SKM-1 (cell line): ENCODE results near the gene MPDU1.

Source experiments
- DNase-seq: peaks from one replicate; lab custom pipeline; 2025; ENCODE audit not compliant: unreplicated experiment; lab: John Stamatoyannopoulos, UW

MPDU1 gene

DNA sequence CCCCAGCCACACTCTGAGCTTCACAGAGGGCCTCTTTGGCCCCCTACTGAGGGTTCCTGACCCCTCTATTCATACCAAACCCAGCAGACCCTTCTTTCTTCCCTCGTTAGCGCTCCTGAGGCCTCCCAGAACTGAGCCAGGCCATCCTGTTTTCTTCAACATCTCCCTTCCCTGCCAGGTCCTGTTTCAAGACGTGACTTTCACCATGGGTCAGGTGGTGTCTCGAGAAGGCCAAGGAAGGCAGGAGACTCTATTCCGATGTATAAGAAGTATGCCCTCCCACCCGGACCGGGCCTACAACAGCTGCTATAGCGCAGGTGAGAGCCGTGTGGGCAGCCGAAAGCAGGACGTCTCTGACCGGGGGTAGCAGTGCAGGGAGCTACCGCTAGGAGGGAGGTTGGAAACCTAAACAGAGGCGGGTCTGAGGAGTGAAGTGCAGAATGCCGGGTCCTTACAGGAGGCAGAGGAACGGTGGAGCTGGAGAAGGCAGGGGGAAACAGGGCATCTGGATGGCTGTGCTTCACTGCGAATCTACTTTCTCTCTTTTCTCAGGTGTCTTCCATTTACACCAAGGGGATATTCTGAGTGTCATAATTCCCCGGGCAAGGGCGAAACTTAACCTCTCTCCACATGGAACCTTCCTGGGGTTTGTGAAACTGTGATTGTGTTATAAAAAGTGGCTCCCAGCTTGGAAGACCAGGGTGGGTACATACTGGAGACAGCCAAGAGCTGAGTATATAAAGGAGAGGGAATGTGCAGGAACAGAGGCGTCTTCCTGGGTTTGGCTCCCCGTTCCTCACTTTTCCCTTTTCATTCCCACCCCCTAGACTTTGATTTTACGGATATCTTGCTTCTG lies 23.3 kb upstream of the MPDU1 start:
- peak; percentile 31 for DNase-seq

DNA sequence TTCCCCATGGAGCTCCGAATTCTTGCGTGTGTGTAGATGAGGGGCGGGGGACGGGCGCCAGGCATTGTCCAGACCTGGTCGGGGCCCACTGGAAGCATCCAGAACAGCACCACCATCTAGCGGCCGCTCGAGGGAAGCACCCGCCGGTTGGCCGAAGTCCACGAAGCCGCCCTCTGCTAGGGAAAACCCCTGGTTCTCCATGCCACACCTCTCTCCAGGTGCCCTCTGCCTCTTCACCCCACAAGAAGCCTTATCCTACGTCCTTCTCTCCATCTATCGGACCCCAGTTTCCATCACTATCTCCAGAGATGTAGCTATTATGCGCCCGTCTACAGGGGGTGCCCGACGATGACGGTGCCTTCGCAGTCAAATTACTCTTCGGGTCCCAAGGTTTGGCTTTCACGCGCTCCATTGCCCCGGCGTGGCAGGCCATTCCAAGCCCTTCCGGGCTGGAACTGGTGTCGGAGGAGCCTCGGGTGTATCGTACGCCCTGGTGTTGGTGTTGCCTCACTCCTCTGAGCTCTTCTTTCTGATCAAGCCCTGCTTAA lies 22.6 kb upstream of the MPDU1 start:
- peak; percentile 31 for DNase-seq

DNA sequence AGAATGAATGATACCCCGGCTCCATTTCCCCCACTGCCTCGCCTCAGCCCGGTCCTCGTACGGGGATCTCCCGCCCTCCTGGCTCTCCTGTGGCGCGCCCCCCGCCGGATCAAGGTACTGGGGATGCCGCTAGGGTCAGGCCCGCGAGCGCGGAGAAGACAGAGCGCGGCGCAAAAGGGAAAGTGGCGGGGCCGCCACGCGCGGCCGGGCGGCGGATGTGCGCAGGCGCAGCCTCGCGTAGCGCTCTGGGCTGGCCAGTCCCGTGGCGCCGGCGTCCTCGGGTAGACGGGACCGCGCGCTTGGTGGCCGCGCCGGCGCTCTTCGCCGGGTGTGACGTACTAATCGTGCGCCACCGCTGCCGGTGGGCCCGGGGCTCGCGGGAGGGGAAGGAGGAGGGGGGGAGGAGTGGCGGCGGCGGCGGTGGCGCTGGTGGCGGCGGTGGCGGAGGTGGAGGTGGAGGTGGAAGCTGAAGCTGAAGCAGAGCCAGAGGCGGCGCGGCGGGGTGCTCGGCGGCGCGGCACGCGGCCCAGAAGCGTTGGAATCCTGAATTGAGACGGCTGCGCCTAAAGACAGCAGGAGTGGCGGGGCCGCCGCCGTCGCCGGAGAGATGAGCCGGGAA lies 22.0 kb upstream of the MPDU1 start, which contains the start of gene SENP3:
TSS of gene SENP3 (plus strand) at position 331 of the 619 bp plus-strand sequence. CDS start 1,158 bp downstream, outside the sequence.
- DNase-seq, result peak; percentile 4

DNA sequence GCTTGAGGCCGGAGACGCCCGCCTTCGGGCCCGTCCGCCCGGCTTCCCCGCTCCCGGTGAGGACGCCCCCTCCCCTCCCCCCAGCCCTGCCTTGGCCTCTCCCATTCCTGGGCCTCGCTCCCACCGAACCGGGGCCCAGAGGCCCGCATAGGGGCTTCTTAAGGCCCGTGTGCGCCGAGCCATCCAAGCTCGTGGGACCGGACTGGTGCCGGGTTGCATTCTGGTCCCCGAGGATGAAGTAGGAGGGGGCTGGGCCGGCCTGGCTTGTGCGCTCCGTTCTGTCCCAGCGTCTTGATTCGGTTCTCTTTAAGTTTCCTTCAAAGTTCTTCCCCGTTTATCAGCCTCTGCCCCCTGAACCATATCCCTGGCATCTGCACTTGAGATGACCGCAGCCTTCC lies 21.4 kb upstream of the MPDU1 start:
- DNase-seq, result no peak

DNA sequence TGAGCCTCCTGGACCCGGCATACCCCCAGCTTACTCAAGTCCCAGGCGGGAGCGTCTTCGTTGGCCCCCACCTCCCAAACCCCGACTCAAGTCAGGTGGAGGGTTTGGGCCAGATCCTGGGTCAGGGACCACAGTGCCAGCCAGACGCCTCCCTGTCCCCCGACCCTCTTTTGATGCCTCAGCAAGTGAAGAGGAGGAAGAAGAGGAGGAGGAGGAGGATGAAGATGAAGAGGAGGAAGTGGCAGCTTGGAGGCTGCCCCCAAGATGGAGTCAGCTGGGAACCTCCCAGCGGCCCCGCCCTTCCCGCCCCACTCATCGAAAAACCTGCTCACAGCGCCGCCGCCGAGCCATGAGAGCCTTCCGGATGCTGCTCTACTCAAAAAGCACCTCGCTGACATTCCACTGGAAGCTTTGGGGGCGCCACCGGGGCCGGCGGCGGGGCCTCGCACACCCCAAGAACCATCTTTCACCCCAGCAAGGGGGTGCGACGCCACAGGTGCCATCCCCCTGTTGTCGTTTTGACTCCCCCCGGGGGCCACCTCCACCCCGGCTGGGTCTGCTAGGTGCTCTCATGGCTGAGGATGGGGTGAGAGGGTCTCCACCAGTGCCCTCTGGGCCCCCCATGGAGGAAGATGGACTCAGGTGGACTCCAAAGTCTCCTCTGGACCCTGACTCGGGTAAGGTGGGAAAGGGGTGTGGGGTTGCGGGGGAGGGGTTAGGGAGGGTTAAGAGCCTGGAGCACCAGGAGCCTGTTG lies 20.4 kb upstream of the MPDU1 start:
- DNase-seq, result no peak

DNA sequence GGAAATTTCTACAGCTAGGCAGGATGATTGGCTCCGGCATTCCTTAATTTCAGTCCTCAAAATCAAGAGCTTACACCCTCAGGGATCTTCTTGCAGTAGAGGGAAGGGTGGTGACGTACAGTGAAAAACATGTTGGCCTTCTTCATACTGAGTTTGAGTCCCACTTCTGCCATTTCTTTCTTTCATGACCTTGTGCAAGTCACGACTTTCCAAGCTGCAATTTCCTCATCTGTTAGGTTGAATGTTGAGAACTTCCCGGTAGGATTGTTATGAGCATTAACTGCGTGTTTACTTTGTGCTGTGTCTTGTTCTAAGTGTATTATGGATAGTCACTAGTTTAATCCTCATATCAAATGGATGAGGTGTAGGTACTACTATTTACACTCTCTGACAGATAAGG lies 14.1 kb upstream of the MPDU1 start:
- DNase-seq, result no peak

DNA sequence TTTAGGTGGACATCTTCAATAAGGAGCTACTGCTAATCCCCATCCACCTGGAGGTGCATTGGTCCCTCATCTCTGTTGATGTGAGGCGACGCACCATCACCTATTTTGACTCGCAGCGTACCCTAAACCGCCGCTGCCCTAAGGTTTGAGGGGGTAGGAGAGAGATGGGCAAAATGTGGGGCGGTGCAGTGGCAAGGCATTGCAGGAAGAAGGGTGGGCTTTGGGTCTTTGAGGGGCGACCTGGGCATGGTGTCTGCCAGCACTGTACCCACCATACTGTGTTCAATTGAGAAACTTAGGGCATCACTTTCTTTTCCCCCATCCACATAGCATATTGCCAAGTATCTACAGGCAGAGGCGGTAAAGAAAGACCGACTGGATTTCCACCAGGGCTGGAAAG lies 13.3 kb upstream of the MPDU1 start:
- DNase-seq, result no peak

DNA sequence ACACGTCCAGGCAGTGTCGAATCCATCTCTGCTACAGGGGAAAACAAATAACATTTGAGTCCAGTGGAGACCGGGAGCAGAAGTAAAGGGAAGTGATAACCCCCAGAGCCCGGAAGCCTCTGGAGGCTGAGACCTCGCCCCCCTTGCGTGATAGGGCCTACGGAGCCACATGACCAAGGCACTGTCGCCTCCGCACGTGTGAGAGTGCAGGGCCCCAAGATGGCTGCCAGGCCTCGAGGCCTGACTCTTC lies 11.4 kb upstream of the MPDU1 start:
- peak; percentile 91 for DNase-seq

DNA sequence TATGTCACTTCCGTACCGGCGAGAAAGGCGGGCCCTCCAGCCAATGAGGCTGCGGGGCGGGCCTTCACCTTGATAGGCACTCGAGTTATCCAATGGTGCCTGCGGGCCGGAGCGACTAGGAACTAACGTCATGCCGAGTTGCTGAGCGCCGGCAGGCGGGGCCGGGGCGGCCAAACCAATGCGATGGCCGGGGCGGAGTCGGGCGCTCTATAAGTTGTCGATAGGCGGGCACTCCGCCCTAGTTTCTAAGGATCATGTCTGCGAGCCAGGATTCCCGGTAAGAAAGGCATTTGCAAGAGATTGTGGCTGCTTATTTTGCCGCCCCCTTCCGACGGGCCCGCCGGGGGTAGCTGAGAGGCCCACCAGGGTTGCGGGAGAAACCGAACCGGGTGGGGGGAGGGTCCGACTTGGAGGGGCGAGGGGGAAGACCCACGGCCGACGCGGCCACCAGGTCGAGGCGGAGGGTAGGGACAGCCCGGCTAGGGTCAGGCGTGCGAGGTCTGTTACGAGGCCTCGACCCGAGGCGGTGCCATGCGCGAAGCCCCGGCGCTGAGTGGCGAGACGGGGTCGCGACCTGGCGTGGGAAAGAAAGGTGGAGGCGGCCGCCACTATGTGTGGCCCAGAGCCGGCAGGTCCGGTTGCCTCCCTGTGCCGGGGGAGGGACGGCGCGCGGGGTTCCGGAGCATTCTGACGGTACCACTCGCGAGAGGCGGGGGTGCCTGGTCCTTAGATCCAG lies 10.9 kb upstream of the MPDU1 start:
- peak; percentile 91 for DNase-seq

DNA sequence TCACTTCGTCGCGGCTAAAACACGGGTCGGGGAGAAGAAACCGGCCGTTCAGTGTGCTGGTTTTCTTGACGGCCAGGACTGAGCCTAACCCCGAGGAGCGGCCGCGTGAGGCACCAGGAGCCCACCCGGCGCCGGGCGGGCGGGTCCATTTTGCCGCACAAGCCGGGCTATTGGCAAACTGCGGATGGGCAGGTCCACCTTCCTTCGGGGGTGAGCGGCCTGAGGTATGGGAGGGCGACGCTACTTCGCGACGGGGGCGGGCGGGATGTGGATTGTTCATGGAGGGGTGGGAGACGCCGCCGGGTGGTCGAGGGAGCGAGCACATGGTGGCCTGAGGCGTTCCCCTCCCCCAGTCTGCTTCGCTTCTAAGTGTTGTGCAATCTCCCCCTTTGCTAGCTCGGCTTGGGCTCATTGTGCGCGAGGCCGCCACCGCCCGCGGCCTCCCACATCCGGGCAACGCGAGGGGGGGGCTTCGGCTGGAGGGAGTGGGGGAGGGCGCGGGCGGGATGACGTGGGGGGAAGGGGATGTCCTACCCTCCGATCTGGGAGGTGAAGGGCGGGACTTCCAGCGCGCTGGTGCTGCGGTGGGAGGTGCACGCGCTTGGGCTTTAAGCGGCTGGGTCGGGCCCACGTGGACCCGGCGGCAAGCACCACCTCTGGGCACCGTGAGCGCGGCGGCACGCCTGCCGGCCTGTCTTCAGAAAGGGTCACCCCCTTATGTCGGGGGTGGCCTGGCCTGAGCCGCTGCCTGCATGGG lies 10.2 kb upstream of the MPDU1 start:
- DNase-seq, result peak; percentile 30

DNA sequence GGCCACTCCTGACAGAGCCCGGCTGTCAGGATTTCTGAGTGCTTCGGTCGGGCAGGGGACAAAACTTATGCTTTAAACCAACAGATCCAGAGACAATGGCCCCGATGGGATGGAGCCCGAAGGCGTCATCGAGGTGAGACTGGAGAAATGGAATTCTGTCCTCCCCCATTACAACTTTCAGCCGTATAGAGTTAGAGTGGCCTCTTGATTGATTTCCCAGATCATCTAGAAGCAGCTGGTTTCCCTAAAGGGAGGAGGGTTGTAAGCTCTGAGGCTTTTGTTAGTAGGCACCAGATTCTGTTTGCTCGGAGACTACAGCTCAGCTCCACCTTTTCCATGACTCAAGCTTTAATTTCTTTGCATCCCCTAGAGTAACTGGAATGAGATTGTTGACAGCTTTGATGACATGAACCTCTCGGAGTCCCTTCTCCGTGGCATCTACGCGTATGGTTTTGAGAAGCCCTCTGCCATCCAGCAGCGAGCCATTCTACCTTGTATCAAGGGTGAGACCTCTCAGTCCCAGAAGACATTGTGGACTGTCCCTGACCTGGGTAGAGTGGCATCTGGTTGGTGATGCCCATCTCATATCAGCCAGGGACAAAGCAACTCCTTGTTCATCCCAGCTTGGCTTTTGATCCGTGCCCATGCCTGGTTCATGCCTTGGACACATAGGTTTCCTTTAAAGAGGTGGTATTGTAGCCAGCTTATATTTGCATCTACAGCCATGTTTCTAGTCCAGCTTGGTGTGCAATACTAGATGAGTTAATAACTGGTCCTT lies 9.3 kb upstream of the MPDU1 start:
- no peak for DNase-seq

DNA sequence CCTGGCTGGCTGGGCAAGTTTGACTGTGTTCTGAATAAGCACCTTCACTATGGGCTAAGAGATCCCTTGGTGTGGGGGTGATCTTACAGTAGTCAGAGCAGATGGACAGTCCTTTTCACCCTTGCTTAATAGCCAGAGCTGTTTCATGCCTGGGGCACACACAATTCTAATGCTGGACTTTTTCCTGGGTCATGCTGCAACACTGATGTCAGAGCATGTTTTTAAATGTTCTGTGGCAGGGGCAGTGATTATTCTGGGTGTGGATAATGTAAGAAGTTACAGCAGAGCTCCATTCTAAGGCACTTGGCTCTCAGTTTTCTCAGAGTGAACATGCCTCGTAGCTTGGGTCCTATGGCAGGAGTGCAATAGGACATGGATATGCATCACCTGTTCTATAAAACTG lies 8.2 kb upstream of the MPDU1 start:
- DNase-seq, result no peak

DNA sequence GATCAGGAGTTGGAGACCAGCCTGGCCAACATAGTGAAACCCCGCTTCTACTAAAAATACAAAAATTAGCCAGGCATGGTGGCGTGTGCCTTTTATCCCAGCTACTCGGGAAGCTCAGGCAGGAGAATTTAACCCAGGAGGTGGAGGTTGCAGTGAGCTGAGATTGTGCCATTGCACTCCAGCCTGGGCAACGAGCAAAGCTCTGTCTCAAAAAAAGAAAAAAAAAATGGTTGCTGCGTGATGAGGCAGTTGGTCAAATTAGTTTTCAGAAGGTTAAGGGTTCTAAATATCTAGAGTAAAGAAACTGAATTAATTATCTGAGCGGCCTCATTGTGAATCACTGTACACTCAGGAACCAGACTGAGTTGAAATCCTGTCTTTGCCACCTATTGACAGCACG lies 7.7 kb upstream of the MPDU1 start:
- no peak for DNase-seq

DNA sequence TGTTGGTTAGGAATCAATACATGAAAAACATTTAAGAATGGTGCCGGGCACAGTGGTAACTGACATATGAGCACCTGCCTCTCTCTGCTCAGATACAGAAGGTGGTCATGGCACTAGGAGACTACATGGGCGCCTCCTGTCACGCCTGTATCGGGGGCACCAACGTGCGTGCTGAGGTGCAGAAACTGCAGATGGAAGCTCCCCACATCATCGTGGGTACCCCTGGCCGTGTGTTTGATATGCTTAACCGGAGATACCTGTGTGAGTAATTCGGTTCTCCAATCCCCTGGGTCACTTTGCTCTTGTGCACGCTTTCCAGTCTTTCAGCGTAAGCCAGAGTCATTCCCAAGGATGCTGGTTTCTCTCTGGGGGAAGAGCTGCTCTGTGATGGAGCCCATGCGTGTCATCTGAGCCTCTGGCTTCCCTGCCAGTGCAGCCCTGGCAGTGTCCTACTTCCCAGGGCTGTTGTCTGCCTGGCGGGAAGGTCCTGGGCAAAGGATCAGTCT lies 7.2 kb upstream of the MPDU1 start:
- no peak for DNase-seq

DNA sequence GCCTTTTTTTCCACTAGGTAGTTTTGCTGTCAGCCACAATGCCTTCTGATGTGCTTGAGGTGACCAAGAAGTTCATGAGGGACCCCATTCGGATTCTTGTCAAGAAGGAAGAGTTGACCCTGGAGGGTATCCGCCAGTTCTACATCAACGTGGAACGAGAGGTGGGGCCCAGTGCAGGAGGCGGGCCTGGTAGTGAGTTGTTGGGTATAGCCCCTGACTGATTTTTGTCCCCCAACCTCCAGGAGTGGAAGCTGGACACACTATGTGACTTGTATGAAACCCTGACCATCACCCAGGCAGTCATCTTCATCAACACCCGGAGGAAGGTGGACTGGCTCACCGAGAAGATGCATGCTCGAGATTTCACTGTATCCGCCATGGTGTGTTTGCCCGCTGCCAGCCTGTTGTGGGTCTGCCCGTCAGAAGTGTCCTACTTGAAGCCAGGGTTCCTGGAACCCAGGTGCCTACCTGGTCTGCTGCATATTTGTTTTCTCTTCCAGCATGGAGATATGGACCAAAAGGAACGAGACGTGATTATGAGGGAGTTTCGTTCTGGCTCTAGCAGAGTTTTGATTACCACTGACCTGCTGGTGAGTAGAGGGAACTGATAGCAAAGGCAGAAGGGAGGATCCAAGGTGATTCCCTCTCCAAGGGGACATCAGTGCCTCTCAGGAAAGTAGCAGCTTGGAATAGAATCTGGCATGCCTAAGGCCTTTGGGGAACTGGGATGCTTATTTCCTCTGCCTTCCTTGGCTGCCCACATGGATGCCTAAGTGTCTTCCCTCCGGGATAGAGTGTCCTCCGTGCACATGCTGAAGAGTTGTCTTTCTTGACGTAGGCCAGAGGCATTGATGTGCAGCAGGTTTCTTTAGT lies 6.1 kb upstream of the MPDU1 start:
- no peak for DNase-seq

DNA sequence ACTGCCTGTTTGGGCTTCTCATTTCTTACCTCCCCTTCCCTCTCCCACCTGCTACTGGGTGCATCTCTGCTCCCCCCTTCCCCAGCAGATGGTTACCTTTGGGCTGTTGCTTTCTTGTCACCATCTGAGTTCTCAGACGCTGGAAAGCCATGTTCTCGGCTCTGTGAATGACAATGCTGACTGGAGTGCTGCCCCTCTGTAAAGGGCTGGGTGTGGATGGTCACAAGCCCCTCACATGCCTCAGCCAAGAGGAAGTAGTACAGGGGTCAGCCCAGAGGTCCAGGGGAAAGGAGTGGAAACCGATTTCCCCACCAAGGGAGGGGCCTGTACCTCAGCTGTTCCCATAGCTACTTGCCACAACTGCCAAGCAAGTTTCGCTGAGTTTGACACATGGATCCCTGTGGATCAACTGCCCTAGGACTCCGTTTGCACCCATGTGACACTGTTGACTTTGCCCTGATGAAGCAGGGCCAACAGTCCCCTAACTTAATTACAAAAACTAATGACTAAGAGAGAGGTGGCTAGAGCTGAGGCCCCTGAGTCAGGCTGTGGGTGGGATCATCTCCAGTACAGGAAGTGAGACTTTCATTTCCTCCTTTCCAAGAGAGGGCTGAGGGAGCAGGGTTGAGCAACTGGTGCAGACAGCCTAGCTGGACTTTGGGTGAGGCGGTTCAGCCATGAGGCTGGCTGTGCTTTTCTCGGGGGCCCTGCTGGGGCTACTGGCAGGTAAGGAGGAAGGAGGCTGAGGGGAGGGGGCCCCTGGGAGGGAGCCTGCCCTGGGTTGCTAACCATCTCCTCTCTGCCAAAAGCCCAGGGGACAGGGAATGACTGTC lies 4.4 kb upstream of the MPDU1 start, which contains the start of gene CD68:
TSS of gene CD68 (plus strand) at position 638 of the 833 bp plus-strand sequence. CDS start at position 678, 40 bp downstream.
- DNase-seq, result peak; percentile 71

DNA sequence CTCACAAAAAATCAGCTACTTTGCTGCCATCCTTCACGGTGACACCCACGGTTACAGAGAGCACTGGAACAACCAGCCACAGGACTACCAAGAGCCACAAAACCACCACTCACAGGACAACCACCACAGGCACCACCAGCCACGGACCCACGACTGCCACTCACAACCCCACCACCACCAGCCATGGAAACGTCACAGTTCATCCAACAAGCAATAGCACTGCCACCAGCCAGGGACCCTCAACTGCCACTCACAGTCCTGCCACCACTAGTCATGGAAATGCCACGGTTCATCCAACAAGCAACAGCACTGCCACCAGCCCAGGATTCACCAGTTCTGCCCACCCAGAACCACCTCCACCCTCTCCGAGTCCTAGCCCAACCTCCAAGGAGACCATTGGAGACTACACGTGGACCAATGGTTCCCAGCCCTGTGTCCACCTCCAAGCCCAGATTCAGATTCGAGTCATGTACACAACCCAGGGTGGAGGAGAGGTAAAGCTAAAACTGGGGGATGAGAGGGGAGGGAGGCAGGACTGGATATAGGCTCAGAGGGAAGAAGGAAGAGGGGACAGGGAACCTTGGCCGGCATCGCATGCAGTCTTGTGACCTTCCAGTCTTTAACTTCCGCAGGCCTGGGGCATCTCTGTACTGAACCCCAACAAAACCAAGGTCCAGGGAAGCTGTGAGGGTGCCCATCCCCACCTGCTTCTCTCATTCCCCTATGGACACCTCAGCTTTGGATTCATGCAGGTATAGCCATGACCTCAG lies 3.6 kb upstream of the MPDU1 start:
- no peak for DNase-seq
